HG03066 (cell line): ENCODE results near the gene TMEM80.

Experiments
- ATAC-seq: cut with Tn5 transposase; IDR thresholded peaks from one replicate; pipeline ENCODE4 v1.9.1; 2021; ENCODE audit warnings: low read depth; ENCODE audit not compliant: unreplicated experiment

Gene TMEM80

DNA sequence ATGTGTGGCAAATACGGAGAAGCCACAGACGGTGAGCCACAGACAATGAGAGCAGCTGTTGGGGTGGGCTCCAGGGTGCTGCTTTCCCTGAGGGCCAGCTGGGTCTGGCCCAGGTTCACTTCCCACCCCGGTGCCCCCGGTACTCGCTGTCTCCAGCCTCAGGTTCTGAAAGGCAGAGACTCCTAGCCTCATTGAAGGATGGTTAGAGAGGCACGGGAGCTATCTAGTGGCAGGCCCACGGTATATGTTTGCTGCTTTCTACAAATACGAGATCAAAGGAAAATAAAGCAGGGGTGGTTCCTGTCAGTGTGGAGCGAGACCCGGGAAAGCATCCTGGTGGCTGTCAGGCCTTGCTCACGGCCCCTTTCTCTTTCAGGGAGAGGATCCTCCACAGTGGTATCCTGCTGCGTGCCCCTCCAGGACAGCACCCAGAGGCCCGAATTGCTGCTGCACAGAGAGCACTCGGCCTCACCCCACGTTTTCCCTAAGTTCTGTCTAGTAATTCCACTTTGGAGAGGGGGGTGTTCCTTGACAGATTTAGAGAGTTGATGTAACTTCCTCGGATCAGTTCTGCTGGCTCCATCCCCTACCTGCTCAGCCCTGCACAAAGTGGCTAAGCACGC is 3.0 kb downstream of the TMEM80 start:
- no peak for ATAC-seq

DNA sequence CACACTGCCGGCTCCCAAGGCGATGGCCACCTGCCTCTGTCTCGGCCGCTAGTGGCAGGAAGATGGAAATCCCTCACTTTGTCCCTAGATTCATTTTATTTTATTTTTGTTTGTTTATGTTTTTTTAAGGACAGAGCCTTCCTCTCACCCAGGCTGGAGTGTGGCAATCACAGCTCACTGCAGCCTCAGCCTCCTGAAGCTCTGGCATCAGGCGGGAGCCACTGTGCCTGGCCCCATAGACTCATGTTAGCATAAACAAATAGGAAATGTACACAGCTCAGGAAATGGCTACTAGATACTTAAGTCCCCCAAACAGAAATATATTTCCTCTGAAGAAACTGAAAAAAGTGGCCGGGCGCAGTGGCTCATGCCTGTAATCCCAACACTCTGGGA is 3.5 kb downstream of the TMEM80 start:
- no peak for ATAC-seq

DNA sequence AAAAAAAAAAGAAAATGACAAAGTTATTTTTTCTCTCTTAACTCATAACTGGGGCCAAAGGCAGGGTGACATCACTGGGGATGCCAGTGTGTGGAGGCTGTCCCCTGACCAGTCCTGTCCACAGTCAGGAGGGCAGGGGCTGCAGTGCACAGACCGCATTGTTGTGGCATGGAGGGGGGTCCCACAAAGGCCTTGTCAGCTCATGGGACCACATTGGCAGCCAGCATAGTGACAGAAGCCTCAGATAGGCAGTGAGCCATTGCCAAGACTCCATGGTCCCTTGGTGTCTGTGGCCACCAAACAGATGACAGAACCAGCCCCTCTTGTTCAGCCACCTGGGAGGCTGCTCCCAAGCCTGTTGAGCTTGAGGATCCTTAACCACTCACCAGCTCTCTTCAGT is 4.1 kb downstream of the TMEM80 start:
- ATAC-seq, result no peak

DNA sequence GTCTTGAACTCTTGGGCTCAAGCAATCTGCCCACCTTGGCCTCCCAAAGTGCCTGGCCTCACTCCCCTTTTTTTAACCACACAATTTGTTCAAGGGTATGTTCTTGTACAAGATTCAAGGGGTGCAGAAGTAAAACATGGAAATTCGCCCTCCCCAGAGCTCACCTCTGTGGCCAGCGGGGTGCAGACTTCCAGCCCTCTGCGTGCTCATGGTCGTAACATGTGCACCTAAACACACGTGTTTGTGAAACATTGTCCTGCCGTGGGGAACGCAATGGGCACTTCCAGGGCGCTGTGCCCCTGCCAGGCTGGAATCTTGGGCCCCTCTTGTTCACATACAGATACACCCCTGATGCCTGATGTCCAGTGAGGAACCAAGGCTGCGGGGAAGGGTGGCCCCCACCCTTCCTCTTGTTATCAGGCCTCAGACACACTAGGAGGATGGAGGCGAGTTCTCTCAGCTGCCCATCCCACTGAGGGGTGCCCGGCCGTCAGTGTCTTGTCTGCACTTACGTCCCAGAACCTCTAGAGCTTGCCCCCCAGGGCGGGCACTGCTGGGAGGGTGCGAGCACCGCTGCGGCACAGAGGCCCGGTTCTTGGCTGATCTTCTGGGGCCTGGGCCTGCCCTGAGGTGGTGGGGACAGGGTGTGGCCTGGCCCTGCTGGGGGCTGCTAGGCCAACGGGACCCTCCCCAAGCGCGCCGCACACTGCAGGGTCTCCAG is 6.3 kb downstream of the TMEM80 start:
- ATAC-seq, result no peak

DNA sequence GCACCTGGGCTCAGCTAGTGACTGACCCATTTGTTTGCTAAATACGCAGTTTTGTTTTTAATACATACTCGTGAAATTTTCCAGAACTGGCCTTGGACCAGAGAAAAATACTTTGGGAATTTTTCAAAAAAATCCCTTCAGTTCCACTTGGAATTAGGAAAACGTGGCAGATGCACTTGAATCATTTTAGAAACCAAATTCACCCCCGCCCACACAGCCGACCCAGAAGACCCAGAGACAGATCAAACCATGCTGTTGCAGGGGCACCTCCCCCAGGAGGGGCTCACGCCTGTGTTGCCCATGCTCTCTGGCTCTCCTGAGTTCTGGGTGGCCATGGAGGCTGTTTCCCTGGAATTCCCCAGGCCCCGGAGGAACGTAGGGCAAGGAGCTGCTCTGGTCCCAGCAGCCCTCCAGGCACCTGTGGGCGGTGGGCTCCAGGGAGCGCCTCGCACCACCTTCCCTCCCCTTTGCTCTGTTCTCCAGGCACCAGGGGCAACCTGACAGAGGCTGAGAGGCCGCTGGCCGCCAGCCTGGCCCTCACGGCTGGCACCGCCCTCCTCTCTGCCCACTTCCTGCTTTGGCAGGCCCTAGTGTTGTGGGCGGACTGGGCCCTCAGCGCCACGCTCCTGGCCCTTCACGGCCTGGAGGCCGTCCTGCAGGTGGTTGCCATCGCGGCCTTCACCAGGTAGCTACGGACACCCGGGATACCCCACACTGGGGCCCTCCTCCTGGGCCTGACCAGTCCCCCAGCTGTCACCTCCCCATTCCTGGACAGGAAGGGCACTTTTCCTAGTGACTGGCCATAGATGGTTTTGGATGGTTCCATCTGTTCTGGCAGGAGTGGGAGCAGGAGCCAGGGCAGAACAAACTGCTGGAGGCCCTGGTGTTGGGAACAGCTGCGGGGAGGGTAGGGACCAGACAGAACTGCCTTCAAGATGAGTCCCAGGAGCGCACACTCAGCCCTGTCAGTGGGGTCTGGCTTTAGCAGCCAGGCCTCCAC is 7.1 kb downstream of the TMEM80 start:
- ATAC-seq, result no peak

DNA sequence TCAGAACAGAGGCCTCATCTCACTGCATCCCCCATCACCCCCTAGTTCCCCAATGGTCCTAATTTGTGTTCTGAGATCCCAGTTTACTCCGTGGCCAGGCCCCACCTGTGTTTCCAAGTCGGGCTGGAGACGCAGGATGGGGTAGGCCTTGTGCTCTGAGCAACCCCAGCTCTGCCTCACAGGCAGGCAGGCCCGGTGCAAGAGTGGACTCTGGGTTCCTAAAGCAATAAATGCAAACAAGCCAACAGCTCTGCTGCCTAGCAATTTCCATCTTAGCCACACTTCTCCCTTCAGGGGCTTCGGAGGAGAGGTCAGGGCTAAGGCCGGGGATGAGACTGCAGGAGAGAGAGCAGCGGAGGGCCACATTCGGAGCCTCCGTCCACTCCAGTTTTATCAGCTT is 7.9 kb downstream of the TMEM80 start:
- no peak for ATAC-seq

DNA sequence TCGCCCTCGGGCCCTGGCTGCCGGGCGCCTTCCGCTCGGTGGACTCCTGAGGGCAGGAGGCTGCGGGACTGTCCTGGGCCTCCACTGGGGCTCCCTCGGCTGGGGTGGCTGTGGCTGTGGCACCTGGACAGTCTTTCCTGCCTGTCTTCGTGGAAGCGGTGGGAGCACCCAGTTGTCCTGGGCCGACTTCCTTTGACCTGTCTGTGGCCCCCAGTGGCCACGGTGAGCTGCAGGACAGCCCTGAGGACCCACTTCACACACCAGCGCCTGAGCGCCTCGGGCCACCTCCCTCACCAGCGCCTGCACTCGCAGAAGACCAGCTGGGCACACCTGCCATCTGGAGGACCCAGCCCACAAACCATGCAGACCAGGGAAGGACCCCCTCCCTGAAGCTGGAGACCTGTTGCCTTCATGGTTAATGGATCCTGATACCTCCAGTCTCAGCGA is 8.6 kb downstream of the TMEM80 start:
- no peak for ATAC-seq

DNA sequence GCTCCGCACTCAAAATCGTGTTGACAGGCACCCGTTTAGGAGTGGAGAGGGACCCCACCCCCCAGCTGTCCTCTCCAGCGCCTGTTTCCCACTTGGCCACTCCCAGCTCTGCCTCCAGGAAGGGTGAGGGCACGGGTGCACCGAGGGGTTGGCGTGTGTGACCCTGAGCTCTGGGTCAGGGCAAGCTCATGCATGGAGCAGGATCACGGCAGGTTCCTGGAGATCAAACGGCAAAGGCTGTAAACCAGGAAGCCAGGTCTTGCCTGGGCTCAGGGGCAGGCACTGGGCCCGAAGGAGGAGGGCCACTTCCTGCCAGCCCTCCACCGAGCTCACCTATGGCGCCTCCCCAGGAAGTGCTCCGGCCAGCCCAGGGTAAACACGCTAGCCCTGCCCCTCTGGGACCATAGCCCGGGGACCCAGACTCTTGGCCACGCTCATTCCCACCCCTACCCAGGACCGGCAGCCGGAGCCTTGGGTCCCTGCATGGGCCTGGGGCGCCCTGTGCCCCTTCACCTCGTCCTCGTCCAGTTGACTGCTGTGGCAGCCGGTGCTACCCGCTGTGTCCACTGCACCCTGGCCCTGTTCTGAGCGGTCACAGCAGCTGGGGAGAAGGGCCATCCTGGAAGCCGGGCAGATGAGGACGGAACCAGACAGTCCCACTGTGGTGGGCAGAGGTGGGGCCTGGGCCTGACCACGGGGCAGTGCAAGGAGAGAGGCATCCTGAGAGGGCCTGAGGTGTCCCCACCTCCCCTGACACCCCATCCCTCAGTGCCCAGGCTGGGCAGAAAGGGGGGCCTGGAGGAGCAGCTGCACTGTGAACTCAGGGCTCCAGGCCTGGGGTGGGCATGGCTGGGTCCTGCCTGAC is 9.4 kb downstream of the TMEM80 start:
- no peak for ATAC-seq

DNA sequence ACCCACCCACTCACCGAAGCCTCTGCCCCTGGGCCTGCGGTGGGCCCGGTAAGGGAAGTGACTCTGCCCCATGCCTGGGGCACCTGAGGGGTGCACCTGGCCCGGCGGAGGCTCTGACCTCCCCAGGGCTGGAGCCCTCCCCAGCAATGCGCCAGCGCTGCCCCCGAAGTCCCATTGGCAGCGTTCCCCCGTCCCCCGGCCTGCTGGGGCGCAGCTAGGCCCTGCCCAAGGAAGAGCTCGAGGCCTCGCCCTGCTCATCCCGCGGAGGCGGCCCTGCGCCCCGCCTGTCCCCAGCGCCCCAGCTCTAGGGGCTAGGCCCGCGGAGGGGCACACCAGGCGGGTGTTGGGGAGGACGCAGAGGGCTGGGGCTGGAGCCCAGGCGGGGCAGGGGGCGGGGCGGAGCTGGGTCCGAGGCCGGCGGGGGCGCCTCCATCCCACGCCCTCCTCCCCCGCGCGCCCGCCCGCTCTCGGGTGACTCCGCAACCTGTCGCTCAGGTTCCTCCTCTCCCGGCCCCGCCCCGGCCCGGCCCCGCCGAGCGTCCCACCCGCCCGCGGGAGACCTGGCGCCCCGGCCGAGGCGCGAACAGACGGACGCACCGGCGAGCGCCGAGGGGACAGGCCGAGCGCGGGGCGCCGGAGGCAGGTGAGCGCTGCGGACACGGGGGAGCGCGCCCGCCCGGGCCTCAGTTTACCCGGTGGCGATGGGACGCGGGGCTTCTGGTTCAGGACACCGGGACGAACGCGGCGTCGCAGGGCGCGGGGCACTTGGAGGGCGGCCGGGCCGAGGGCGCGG is 10.2 kb downstream of the TMEM80 start, which contains the start of gene EPS8L2:
Gene EPS8L2 (plus strand): TSS at position 586 of the 793 bp plus-strand sequence. CDS start 3,177 bp downstream, outside the sequence.
- ATAC-seq, result no peak

DNA sequence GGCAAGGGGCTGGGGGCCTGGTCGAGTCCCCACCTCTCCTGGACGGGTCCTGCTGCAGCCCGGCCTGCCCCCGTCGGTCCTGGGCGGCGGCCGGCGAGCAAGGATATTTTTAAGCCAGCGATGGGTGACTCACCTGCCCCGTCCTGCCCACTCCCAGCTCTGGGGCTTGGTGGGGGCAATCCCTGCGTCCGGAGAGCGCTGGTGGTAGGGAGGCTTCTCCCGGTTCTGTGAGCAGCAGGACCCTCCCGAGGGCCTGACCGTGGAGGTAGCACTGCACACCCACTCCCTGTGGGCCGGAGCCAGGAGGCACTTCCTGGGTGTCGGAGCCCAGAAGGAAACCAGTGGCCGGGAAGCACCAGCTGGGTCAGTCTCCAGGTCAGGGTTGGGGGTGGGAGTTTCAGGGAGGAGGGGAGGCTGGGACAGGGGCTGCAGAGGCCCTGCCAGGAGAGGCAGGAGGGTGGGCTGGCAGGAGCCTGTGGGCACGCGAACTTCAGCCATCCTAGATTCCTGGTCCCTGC is 10.9 kb downstream of the TMEM80 start:
- ATAC-seq, result no peak

DNA sequence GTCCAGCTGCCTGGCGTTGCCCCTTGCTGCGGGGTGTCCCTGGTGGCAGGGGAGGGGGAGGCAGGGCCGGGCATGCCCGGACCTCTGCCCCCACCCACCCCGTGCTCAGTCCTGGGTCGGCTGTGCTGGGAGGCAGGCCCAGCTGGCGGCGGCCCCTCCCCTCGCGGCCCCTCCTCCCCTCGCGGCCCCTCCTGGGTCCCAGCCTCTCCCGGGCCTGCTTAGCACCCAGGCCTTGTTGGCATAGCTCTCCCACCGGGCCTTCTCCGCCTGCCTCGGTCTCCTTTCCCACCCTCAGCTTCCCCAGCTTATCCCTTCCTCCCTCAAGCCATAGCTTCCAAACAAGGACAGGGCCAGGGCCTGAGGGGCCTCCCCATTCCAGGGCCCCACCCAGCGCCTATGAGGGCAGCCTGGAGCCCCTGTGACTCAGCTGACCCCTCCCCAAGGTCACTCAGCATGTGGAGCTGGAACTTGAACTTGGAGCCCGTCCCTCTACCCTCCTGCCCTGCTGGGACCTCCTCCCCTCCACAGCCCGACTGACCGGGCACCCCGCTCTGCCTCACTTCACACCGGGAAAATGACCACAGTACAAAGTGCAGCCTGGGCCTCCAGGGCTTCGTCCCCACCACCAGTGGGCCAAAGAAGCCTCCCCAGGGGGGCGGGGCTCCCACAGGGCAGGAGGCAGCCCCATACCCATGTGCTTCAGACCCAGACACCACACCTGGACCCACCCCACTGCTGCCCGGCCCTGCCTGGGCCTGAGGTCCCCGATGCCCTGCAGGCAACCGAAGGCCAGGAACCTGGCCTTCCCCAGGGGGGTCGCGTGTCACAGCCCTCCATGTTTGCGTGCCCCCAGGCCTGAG is 11.6 kb downstream of the TMEM80 start:
- ATAC-seq, result no peak

DNA sequence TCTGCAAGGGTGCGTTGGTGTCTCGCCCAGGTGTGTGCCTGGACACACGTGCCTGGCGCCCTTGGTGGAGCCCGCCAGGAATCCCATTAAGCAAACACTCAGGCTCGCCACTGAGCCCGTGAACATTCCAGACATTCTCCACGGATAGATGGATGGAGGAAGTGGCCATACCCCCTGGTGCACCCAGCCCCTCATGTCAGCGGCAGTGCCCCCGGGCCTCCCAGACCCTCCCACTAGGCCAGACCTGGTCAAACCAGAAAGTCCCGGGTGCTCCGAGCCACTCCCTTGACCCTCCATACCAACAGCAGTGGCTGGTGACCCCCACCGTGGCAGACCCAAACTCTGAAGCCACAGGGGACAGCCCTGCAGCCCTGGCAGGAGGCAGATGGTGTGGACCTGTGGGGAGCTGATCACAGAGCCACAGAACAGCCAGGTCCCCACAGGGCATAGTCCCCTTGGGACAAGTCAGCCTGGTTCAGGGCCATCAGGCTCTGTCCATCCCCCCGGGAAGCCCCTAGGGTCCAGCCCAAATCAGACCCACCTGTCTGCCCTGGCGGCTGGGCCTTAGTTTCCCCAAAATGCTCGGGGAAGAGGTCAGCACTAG is 12.3 kb downstream of the TMEM80 start:
- no peak for ATAC-seq

DNA sequence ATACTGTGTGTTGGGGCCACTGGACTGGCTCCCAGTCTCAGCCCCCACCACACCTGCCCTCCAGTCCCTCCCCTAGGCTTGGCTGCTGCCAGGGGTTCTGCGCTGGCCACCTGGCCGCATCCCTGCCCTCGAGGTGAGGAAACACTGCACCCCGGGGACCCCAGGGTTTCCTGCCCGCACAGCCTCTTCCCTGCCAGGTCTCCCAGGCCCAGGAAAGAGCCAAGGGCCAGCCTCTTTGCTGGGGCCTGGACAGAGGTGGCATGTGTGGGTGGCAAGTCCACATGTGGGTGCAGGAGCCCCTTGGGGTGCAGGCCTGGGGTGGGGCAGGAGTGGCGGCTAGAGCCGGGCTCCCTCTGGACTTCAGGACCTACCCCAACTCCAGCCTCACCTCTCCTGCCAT is 12.9 kb downstream of the TMEM80 start:
- ATAC-seq, result no peak

DNA sequence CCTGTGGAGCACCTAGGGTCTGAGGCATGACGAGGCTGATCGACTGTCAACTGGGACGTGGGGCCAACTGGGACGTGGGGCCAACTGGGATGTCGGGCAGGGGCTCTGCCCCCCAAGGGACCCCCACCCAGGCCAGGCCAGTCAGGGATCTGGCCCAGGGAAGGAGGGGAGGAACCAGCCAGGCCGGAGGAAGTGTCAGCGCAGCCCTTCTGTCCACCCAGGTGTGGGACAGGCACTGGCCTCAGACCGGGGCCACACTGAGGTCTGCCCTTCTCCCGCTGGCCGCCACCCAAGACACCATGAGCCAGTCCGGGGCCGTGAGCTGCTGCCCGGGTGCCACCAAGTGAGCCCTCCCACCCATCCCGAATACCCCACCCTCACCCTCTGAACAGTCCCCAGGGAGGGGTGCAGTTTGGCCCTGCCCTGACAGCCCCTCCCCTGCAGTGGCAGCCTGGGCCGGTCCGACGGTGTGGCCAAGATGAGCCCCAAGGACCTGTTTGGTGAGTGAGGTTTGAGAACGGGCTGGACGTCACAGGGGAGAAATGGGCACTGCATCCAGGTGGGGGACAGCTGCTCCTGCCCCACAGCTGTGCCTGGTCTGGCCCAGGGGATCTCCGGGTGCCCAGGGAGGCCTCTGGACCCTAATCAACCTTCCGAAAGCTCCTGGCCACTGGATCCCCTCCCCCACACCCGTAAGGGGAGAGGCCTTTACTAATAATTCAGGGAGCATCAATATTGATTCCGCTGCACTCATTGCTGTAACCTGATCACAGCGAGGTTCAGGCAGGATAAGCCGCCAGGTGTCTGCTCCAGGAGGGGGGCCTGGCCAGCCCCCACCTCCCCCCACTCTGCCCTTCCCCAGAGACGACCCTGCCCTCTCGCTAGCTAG is 13.7 kb downstream of the TMEM80 start:
- ATAC-seq, result no peak

DNA sequence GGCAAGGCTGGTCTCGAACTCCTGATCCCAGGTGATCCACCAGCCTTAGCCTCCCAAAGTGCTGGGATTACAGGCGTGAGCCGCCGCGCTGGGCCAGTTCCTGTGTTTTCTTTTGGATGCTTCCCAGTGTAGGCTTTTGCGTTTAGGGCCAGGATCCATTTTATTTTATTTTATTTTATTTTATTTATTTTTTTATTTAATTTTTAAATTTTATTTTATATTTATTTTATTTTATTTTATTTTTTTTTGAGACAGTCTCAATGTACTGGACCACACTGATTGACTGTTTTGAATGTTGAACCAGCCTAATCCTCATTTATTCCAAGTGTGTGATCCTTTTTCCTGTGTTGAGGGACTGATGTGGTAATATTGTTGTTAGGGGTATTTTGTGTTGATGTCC is 18.8 kb downstream of the TMEM80 start:
- no peak for ATAC-seq

DNA sequence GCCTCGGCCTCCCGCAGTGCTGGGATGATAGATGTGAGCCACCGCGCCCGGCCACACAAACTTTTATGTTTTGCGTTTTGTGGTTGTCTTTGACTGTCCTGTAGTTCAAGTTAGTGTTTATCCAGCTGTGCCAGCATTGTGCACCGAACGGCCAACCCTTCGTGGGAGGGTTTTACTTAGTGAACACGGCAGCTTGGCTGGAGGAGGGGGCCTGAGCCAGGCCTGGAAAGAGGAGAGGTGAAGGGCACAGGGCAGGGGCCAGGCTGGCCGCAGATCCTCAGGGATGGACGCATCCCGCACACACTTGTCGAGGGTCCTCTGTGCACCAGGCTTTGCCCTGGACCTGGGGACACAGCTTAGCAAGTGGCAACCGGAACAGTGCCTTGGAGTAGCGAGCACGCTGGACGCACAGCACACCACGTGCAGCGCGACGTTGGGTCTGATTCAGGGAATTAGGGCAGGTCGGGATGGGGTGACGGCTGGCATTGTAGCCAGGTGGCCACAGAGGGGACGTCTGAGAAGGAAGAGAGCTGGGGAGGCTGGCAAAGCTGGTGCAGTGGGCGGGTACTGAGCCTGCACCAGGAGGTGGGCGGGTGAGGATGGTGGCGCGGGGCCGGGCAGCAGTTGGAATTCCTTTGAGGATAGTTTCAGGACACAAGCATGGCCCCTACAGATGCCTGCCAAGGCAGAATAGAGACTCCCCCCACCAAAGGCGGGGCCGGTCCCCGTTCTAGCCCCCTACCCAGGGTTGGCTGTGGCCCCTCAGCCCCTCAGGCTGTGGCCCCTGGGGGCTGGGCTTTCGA is 23.8 kb downstream of the TMEM80 start:
- no peak for ATAC-seq
